SK-N-SH (cell line): Measurements from ENCODE around the gene RUFY3. TPM values are rescaled to one million over a fixed set of nuclear protein-coding genes. Genes with fewer than 3 reads are reported as not detected.

ENCODE experiments used
- CTCF ChIA-PET: fragments of 300-600, 350-600 bp; formaldehyde crosslinking; extraction: SDS; loops from one replicate; lab custom pipeline; 2021; lab: Yijun Ruan, JAX
- POLR2A ChIA-PET: fragments of 350-600 bp; sonication (Branson Sonifier 250); formaldehyde crosslinking; extraction: SDS; loops from one replicate; lab custom pipeline; 2020; ENCODE audit warnings: antibody characterized with exemption, inconsistent platforms; lab: Yijun Ruan, JAX
- DNase-seq: peaks from one replicate; pipeline ENCODE4 v3.0.0; 2012
- H2AFZ ChIP-seq: fragments of 200-600 bp; sonication (generic); 2 replicates; pipeline ENCODE4 v1.8.1; 2016; ENCODE audit warnings: antibody characterized with exemption, mild to moderate bottlenecking, low read depth
- H3F3A ChIP-seq: fragments of 200-600 bp; sonication (generic); replicated peaks from 2 replicates; pipeline ENCODE3; 2016; ENCODE audit warnings: antibody characterized with exemption, mild to moderate bottlenecking; ENCODE audit not compliant: insufficient read depth
- H3K27ac ChIP-seq, 2 experiments: fragments of 200-500 bp in 1 of 2; fragments of 200-600 bp in 1 of 2; sonication (Bioruptor generic) in 1 of 2; sonication (generic), shearing (Covaris generic) in 1 of 2; 2 replicates each; pipeline versions ENCODE4 v1.5.1 to v1.6.1; 2014 to 2016; ENCODE audit warnings: low read depth in 2 of 2, inconsistent platforms in 1 of 2, low read length in 1 of 2, mild to moderate bottlenecking in 1 of 2, mixed read lengths in 1 of 2
- H3K27me3 ChIP-seq: fragments of 200-600 bp; sonication (generic), shearing (Covaris generic); 2 replicates; pipeline ENCODE4 v1.6.1; 2016; ENCODE audit warnings: mixed run types; ENCODE audit not compliant: insufficient read depth
- H3K36me3 ChIP-seq, 2 experiments: fragments of 200-500 bp in 1 of 2; fragments of 200-600 bp in 1 of 2; sonication (Bioruptor generic) in 1 of 2; sonication (generic) in 1 of 2; replicated peaks in 1 of 2; 2 replicates each; pipeline versions ENCODE3 to v1.5.1; 2014 to 2016; ENCODE audit warnings: low read length in 1 of 2, mild to moderate bottlenecking in 1 of 2; ENCODE audit not compliant: insufficient read depth in 2 of 2, control insufficient read depth in 1 of 2
- H3K4me1 ChIP-seq, 2 experiments: fragments of 200-500 bp in 1 of 2; fragments of 200-600 bp in 1 of 2; sonication (Bioruptor generic) in 1 of 2; sonication (generic), shearing (Covaris generic) in 1 of 2; 2 replicates each; pipeline versions ENCODE4 v1.5.1 to v1.6.1; 2014 to 2016; ENCODE audit warnings: low read depth in 1 of 2, low read length in 1 of 2, mixed run types in 1 of 2; ENCODE audit not compliant: insufficient read depth in 2 of 2, control insufficient read depth in 1 of 2
- H3K4me2 ChIP-seq: fragments of 200-600 bp; sonication (generic), shearing (Covaris generic); 2 replicates; pipeline ENCODE4 v1.6.1; 2017; ENCODE audit warnings: mixed run types
- H3K4me3 ChIP-seq, 2 experiments: fragments of 200-500 bp in 1 of 2; fragments of 200-600 bp in 1 of 2; sonication (Bioruptor generic) in 1 of 2; sonication (generic), shearing (Covaris generic) in 1 of 2; 2 replicates each; pipeline versions ENCODE4 v1.5.1 to v1.8.1; 2014 to 2016; ENCODE audit warnings: low read depth in 2 of 2, inconsistent platforms in 1 of 2, low read length in 1 of 2, mild to moderate bottlenecking in 1 of 2, mixed read lengths in 1 of 2, moderate library complexity in 1 of 2
- H3K79me2 ChIP-seq: fragments of 200-600 bp; sonication (generic); 2 replicates; pipeline ENCODE4 v1.8.1; 2017; ENCODE audit warnings: mild to moderate bottlenecking; ENCODE audit not compliant: insufficient read depth
- H3K9ac ChIP-seq: fragments of 200-600 bp; sonication (generic); 2 replicates; pipeline ENCODE4 v1.6.1; 2017; ENCODE audit warnings: mixed run types
- H3K9me2 ChIP-seq: fragments of 200-600 bp; sonication (generic); 2 replicates; pipeline ENCODE4 v1.6.1; 2017; ENCODE audit warnings: mixed run types
- H3K9me3 ChIP-seq: fragments of 200-600 bp; sonication (generic); 2 replicates; pipeline ENCODE4 v1.6.1; 2017; ENCODE audit warnings: mixed run types, mild to moderate bottlenecking, moderate library complexity
- H4K20me1 ChIP-seq: fragments of 200-600 bp; sonication (generic); 2 replicates; pipeline ENCODE4 v1.6.1; 2017; ENCODE audit warnings: mild to moderate bottlenecking, mixed run types; ENCODE audit not compliant: insufficient read depth
- CHD2 ChIP-seq: fragments of 150-350 bp; IDR thresholded peaks from 2 replicates; pipeline ENCODE4 v1.6.1; 2018; ENCODE audit warnings: low read length; ENCODE audit not compliant: partially characterized antibody
- CTCF ChIP-seq: fragments of 200-600 bp; sonication (generic); IDR thresholded peaks from 2 replicates; pipeline ENCODE4 v1.6.1; 2017; ENCODE audit warnings: antibody characterized with exemption, mild to moderate bottlenecking, moderate library complexity
- ELF1 ChIP-seq: IDR thresholded peaks from 2 replicates; pipeline ENCODE4 v1.4.0; 2012
- EP300 ChIP-seq, 2 experiments: IDR thresholded peaks; 2 replicates each; pipeline versions ENCODE4 v1.4.0 to v1.6.1; 2012; ENCODE audit warnings: borderline replicate concordance in 1 of 2, low read depth in 1 of 2, low read length in 1 of 2
- EZH2phosphoT487 ChIP-seq: fragments of 200-600 bp; sonication (generic); IDR thresholded peaks from 2 replicates; pipeline ENCODE4 v1.6.1; 2017; ENCODE audit warnings: low read depth, mixed run types, mild to moderate bottlenecking, antibody characterized with exemption, moderate library complexity, borderline replicate concordance
- FOXJ3 ChIP-seq: sonication (generic); formaldehyde crosslinking; IDR thresholded peaks from 2 replicates; pipeline ENCODE4 v1.5.1; 2020; ENCODE audit warnings: mild to moderate bottlenecking, missing genetic modification reagents
- FOXM1 ChIP-seq: IDR thresholded peaks from 2 replicates; pipeline ENCODE4 v1.4.0; 2012; ENCODE audit warnings: low read depth, mild to moderate bottlenecking
- GABPA ChIP-seq: IDR thresholded peaks from 2 replicates; pipeline ENCODE4 v1.4.0; 2012; ENCODE audit warnings: low read depth, mild to moderate bottlenecking
- GATA2 ChIP-seq: sonication (generic); formaldehyde crosslinking; IDR thresholded peaks from 2 replicates; pipeline ENCODE4 v1.5.0; 2020; ENCODE audit warnings: mild to moderate bottlenecking, missing genetic modification reagents
- IRF3 ChIP-seq: fragments of 150-350 bp; IDR thresholded peaks from 2 replicates; pipeline ENCODE4 v1.6.1; 2016; ENCODE audit warnings: mild to moderate bottlenecking, low read depth, low read length
- JUND ChIP-seq: IDR thresholded peaks from 2 replicates; pipeline ENCODE4 v1.4.0; 2012
- MAX ChIP-seq: IDR thresholded peaks from 2 replicates; pipeline ENCODE4 v1.4.0; 2012; ENCODE audit warnings: low read depth
- MEF2A ChIP-seq: IDR thresholded peaks from 2 replicates; pipeline ENCODE4 v1.4.0; 2012; ENCODE audit warnings: low read depth, borderline replicate concordance
- MXI1 ChIP-seq: IDR thresholded peaks from 2 replicates; pipeline ENCODE4 v1.6.1; 2012; ENCODE audit warnings: mild to moderate bottlenecking, low read depth, low read length, improper control_type of control experiment
- NFIC ChIP-seq: IDR thresholded peaks from 2 replicates; pipeline ENCODE4 v1.4.0; 2012; ENCODE audit warnings: borderline replicate concordance
- NRF1 ChIP-seq: IDR thresholded peaks from 2 replicates; pipeline ENCODE4 v1.6.1; 2012; ENCODE audit warnings: low read depth, mild to moderate bottlenecking, low read length
- PBX3 ChIP-seq: IDR thresholded peaks from 2 replicates; pipeline ENCODE4; 2012
- RAD21 ChIP-seq: IDR thresholded peaks from 2 replicates; pipeline ENCODE4 v1.6.1; 2012; ENCODE audit warnings: mild to moderate bottlenecking, low read length
- SIN3A ChIP-seq: IDR thresholded peaks from 2 replicates; pipeline ENCODE4 v1.6.1; 2012; ENCODE audit warnings: low read depth, mild to moderate bottlenecking, low read length, moderate library complexity, borderline replicate concordance
- TAF1 ChIP-seq: IDR thresholded peaks from 2 replicates; pipeline ENCODE4 v1.6.1; 2012; ENCODE audit warnings: low read depth, mild to moderate bottlenecking, low read length, moderate library complexity, borderline replicate concordance
- TEAD4 ChIP-seq: IDR thresholded peaks from 2 replicates; pipeline ENCODE4 v1.4.0; 2012; ENCODE audit warnings: mild to moderate bottlenecking, borderline replicate concordance; ENCODE audit not compliant: insufficient read depth
- YY1 ChIP-seq: IDR thresholded peaks from 2 replicates; pipeline ENCODE4 v1.4.0; 2012; ENCODE audit warnings: low read depth, mild to moderate bottlenecking
- WGBS: methylation state at CpG from one replicate; pipeline ENCODE4 v1.1.6; 2017; ENCODE audit warnings: low lambda C conversion rate; 5-methylcytosine and 5-hydroxymethylcytosine counted together
- polyA plus RNA-seq, 3 experiments: library from polyadenylated mRNA; depleted of rRNA; stranded (reverse); fragments of >200 nt; gene quantifications; 2 replicates each; pipeline ENCODE4 v1.2.3, GENCODE V29; 2012

Gene RUFY3
- polyA plus RNA-seq, 1 of the 3 experiments (the other 2 are of a cell fraction): 22.8 TPM

- Histone ChIP-seq H3K9ac (no peak overlapping the region), H3F3A (peaks cover 4% of the 10 kb centered on the region), H3K4me3 (no peak overlapping the region), H3K79me2 (peaks cover 88% of the 10 kb centered on the region), H3K27ac (no peak overlapping the region), H3K36me3 (peaks cover 0 to 23% of the 10 kb centered on the region in 2 experiments), H4K20me1 (peaks cover 88% of the 10 kb centered on the region), H3K9me3 (no peaks in the 10 kb centered on the region), H3K27me3 (no peaks in the 10 kb centered on the region), H3K4me2 (no peak overlapping the region), H2AFZ (no peak overlapping the region), H3K9me2 (no peaks in the 10 kb centered on the region), H3K4me1 (peaks cover 5 to 12% of the 10 kb centered on the region in 2 experiments; a peak in 3 of 4 replicates)
- POLR2A ChIA-PET: no interaction called here
- WGBS: 98% methylated on average over 9 of the region's 9 CpGs
- DNase-seq: no peak
- CTCF ChIA-PET: interaction anchor here (1.0 kb wide), 1 partner anchor 17 kb away, joined by 4 read pairs; no protein-coding TSS in a partner anchor
- no peak for TF ChIP-seq GABPA
- no peak for TF ChIP-seq PBX3
- no peak for TF ChIP-seq SIN3A
- no peak for TF ChIP-seq FOXM1
- no peak for TF ChIP-seq EP300 (IDR thresholded peaks at IDR 0.05; ENCODE audit: borderline replicate concordance in 1 of 2, low read depth in 1 of 2, low read length in 1 of 2)
- no peak for TF ChIP-seq MAX
- no peak for TF ChIP-seq JUND
- TF ChIP-seq NFIC: no peak
- no peak for TF ChIP-seq IRF3
- TF ChIP-seq TAF1: no peak
- TF ChIP-seq CHD2: no peak
- no peak for TF ChIP-seq FOXJ3
- TF ChIP-seq RAD21: no peak
- TF ChIP-seq GATA2 (CRISPR knock-in tag): no peak
- no peak for TF ChIP-seq TEAD4
Observed at GRCh38 chr4:70746179-70746839, 24.5 kb downstream of the RUFY3 start.

GRCh38 chr4:70747874-70748273 lies 26.1 kb downstream of the RUFY3 start:
- no peak for DNase-seq
- Histone ChIP-seq H3K4me2 (no peak overlapping the region), H3K4me3 (no peak overlapping the region), H3K9ac (no peak overlapping the region), H3K9me2 (no peaks in the 10 kb centered on the region), H3F3A (peaks cover 4% of the 10 kb centered on the region), H3K79me2 (peaks cover 88% of the 10 kb centered on the region), H4K20me1 (peaks cover 77% of the 10 kb centered on the region), H3K4me1 (no peaks in the 10 kb centered on the region; a peak in 1 of 4 replicates), H3K27ac (no peak overlapping the region), H3K27me3 (no peaks in the 10 kb centered on the region), H2AFZ (no peak overlapping the region), H3K9me3 (no peaks in the 10 kb centered on the region), H3K36me3 (peaks cover 0 to 20% of the 10 kb centered on the region in 2 experiments)
- WGBS: 94% methylated on average over 3 of the region's 3 CpGs
- POLR2A ChIA-PET: no interaction called here
- CTCF ChIA-PET: no interaction called here
- TF ChIP-seq MEF2A (no peak), YY1 (no peak), NRF1 (no peak), MXI1 (no peak), EZH2phosphoT487 (no peak), ELF1 (no peak), IRF3 (no peak), EP300 (IDR thresholded peaks at IDR 0.05; ENCODE audit: borderline replicate concordance in 1 of 2, low read depth in 1 of 2, low read length in 1 of 2) (no peak), MAX (no peak), CTCF (no peak), TAF1 (no peak)
